ENCODE measurements around the gene CGNL1. TPM values are rescaled to one million over a fixed set of nuclear protein-coding genes. Genes with fewer than 3 reads are reported as not detected.

The CGNL1 gene
- polyA plus RNA-seq, 1 of the 3 experiments (the other 2 are of a cell fraction) = 0.23 TPM

DNA sequence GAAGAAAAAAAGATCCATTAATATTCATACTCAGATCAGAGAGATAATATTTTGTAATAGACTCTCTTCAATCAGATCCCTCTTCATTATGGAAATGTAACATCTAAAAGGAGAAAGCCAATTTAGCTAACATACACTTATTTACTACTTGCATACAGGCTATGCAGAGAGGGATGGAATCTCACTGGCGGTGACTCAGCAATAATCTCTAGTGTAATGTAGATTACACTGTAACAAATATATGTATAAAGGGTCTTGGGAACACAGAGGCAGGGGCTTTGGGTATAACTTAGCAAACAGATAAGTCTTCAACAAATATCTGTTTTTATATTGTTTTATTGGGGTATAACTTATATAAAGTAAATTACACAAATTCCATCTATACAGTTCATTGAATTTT lies 69.6 kb downstream of the CGNL1 start:
- no peak for DNase-seq
- H3K36me3 ChIP-seq (replicated peaks in 1 of 2; ENCODE audit: control insufficient read depth in 1 of 2, insufficient read depth in 2 of 2, low read length in 1 of 2) = no peaks in the 10 kb centered on the region
- H3K9ac ChIP-seq = no peak overlapping the region
- H3K9me2 ChIP-seq = no peaks in the 10 kb centered on the region
- H2AFZ ChIP-seq (ENCODE audit: low read depth) = no peak overlapping the region
- H3K4me2 ChIP-seq = no peak overlapping the region
- ChIA-PET CTCF (interaction anchor here (1.1 to 1.2 kb wide), 2 partner anchors 9 to 82 kb away, joined by 3 read pairs; no protein-coding TSS in a partner anchor), POLR2A (no interaction called here)
- H3K27me3 ChIP-seq (ENCODE audit: insufficient read depth) = no peaks in the 10 kb centered on the region
- TF ChIP-seq NFIC (IDR thresholded peaks at IDR 0.05; ENCODE audit: borderline replicate concordance) (no peak), YY1 (IDR thresholded peaks at IDR 0.05; ENCODE audit: low read depth) (no peak), FOXJ3 (CRISPR knock-in tag; IDR thresholded peaks at IDR 0.05) (no peak), MAX (IDR thresholded peaks at IDR 0.05; ENCODE audit: low read depth) (no peak), TAF1 (IDR thresholded peaks at IDR 0.05; ENCODE audit: borderline replicate concordance, low read depth, low read length) (no peak), TCF12 (IDR thresholded peaks at IDR 0.05) (no peak), MEF2A (IDR thresholded peaks at IDR 0.05; ENCODE audit: borderline replicate concordance, low read depth) (no peak), GATA2 (CRISPR knock-in tag; IDR thresholded peaks at IDR 0.05) (no peak)
- TF ChIP-seq, protein P1, sequence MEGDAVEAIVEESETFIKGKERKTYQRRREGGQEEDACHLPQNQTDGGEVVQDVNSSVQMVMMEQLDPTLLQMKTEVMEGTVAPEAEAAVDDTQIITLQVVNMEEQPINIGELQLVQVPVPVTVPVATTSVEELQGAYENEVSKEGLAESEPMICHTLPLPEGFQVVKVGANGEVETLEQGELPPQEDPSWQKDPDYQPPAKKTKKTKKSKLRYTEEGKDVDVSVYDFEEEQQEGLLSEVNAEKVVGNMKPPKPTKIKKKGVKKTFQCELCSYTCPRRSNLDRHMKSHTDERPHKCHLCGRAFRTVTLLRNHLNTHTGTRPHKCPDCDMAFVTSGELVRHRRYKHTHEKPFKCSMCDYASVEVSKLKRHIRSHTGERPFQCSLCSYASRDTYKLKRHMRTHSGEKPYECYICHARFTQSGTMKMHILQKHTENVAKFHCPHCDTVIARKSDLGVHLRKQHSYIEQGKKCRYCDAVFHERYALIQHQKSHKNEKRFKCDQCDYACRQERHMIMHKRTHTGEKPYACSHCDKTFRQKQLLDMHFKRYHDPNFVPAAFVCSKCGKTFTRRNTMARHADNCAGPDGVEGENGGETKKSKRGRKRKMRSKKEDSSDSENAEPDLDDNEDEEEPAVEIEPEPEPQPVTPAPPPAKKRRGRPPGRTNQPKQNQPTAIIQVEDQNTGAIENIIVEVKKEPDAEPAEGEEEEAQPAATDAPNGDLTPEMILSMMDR (IDR thresholded peaks at IDR 0.05) = no peak
- no peak overlapping the region for H3K27ac ChIP-seq (ENCODE audit: low read depth in 2 of 2, low read length in 1 of 2)
- H3K9me3 ChIP-seq = no peaks in the 10 kb centered on the region
- no peaks in the 10 kb centered on the region for H4K20me1 ChIP-seq (ENCODE audit: insufficient read depth)
- no peak overlapping the region for H3K4me3 ChIP-seq (ENCODE audit: low read depth in 2 of 2, low read length in 1 of 2)
- H3K4me1 ChIP-seq (ENCODE audit: control insufficient read depth in 1 of 2, insufficient read depth in 2 of 2, low read depth in 1 of 2, low read length in 1 of 2) = peaks cover 0 to 6% of the 10 kb centered on the region in 2 experiments; a peak in 1 of 4 replicates
- H3F3A ChIP-seq (replicated peaks; ENCODE audit: insufficient read depth) = peaks cover 7% of the 10 kb centered on the region
- 100% methylated on average over 1 of the region's 1 CpG for WGBS (ENCODE audit: low lambda C conversion rate)
- H3K79me2 ChIP-seq (ENCODE audit: insufficient read depth) = no peaks in the 10 kb centered on the region

- Histone ChIP-seq H4K20me1 (ENCODE audit: insufficient read depth) (no peaks in the 10 kb centered on the region), H3K4me2 (no peak overlapping the region), H3K9ac (no peak overlapping the region), H3K36me3 (replicated peaks in 1 of 2; ENCODE audit: control insufficient read depth in 1 of 2, insufficient read depth in 2 of 2, low read length in 1 of 2) (no peaks in the 10 kb centered on the region), H3F3A (replicated peaks; ENCODE audit: insufficient read depth) (peaks cover 3% of the 10 kb centered on the region), H3K9me3 (no peaks in the 10 kb centered on the region), H2AFZ (ENCODE audit: low read depth) (no peak overlapping the region), H3K4me3 (ENCODE audit: low read depth in 2 of 2, low read length in 1 of 2) (no peak overlapping the region), H3K79me2 (ENCODE audit: insufficient read depth) (no peaks in the 10 kb centered on the region), H3K4me1 (ENCODE audit: control insufficient read depth in 1 of 2, insufficient read depth in 2 of 2, low read depth in 1 of 2, low read length in 1 of 2) (peaks cover 0 to 6% of the 10 kb centered on the region in 2 experiments; a peak in 1 of 4 replicates), H3K27me3 (ENCODE audit: insufficient read depth) (no peaks in the 10 kb centered on the region), H3K27ac (ENCODE audit: low read depth in 2 of 2, low read length in 1 of 2) (no peak overlapping the region), H3K9me2 (no peaks in the 10 kb centered on the region)
- DNase-seq = no peak
- ChIA-PET POLR2A (no interaction called here), CTCF (interaction anchor here (1.1 kb wide), 1 partner anchor 81 kb away, joined by 3 read pairs; no protein-coding TSS in a partner anchor)
- WGBS (ENCODE audit: low lambda C conversion rate) = 92% methylated on average over 3 of the region's 3 CpGs
- TF ChIP-seq CHD2 (IDR thresholded peaks at IDR 0.05; ENCODE audit: low read length, partially characterized antibody) = no peak
- TF ChIP-seq SIN3A (IDR thresholded peaks at IDR 0.05; ENCODE audit: borderline replicate concordance, low read depth, low read length) = no peak
- no peak for TF ChIP-seq RAD21 (IDR thresholded peaks at IDR 0.05; ENCODE audit: low read length)
- TF ChIP-seq USF1 (IDR thresholded peaks at IDR 0.05; ENCODE audit: borderline replicate concordance, low read depth) = no peak
- TF ChIP-seq GABPA (IDR thresholded peaks at IDR 0.05; ENCODE audit: low read depth) = no peak
- no peak for TF ChIP-seq TAF1 (IDR thresholded peaks at IDR 0.05; ENCODE audit: borderline replicate concordance, low read depth, low read length)
- no peak for TF ChIP-seq POLR2AphosphoS5 (IDR thresholded peaks at IDR 0.05; ENCODE audit: low read depth, low read length)
- no peak for TF ChIP-seq MEF2A (IDR thresholded peaks at IDR 0.05; ENCODE audit: borderline replicate concordance, low read depth)
- TF ChIP-seq, protein P2, sequence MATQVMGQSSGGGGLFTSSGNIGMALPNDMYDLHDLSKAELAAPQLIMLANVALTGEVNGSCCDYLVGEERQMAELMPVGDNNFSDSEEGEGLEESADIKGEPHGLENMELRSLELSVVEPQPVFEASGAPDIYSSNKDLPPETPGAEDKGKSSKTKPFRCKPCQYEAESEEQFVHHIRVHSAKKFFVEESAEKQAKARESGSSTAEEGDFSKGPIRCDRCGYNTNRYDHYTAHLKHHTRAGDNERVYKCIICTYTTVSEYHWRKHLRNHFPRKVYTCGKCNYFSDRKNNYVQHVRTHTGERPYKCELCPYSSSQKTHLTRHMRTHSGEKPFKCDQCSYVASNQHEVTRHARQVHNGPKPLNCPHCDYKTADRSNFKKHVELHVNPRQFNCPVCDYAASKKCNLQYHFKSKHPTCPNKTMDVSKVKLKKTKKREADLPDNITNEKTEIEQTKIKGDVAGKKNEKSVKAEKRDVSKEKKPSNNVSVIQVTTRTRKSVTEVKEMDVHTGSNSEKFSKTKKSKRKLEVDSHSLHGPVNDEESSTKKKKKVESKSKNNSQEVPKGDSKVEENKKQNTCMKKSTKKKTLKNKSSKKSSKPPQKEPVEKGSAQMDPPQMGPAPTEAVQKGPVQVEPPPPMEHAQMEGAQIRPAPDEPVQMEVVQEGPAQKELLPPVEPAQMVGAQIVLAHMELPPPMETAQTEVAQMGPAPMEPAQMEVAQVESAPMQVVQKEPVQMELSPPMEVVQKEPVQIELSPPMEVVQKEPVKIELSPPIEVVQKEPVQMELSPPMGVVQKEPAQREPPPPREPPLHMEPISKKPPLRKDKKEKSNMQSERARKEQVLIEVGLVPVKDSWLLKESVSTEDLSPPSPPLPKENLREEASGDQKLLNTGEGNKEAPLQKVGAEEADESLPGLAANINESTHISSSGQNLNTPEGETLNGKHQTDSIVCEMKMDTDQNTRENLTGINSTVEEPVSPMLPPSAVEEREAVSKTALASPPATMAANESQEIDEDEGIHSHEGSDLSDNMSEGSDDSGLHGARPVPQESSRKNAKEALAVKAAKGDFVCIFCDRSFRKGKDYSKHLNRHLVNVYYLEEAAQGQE (IDR thresholded peaks at IDR 0.05; ENCODE audit: low read depth, low read length) = no peak
- no peak for TF ChIP-seq ZBTB33 (IDR thresholded peaks at IDR 0.05; ENCODE audit: borderline replicate concordance, low read depth)
- no peak for TF ChIP-seq NFIC (IDR thresholded peaks at IDR 0.05; ENCODE audit: borderline replicate concordance)
Observed at GRCh38 chr15:57446393-57446792, 70.1 kb downstream of the CGNL1 start.
